ENCODE data around the gene SNX19. TPM values are rescaled to one million over a fixed set of nuclear protein-coding genes. Genes with fewer than 3 reads are reported as not detected.

Gene SNX19
- total RNA-seq, 1 experiment from 2014 or later = 34.4 TPM

GRCh38 chr11:130830566-130830965 lies 85.7 kb downstream of the SNX19 start:
- H3K27me3 Mint-ChIP-seq (ENCODE audit: low read depth) = peaks cover 8% of the 10 kb centered on the region
- Histone ChIP-seq H3K14ac (ENCODE audit: insufficient read depth, low read length) (no peak overlapping the region), H4K91ac (ENCODE audit: insufficient read length, low read depth, low read length) (no peak overlapping the region), H2AFZ (ENCODE audit: low read length) (no peak overlapping the region), H3K56ac (ENCODE audit: insufficient read length, low read depth, low read length) (no peak overlapping the region), H3K4ac (ENCODE audit: low read depth, low read length) (no peak overlapping the region), H3K18ac (ENCODE audit: insufficient read length, low read depth, low read length) (no peak overlapping the region), H3K4me1 (ENCODE audit: insufficient read depth, low read length) (no peaks in the 10 kb centered on the region), H3K23ac (ENCODE audit: insufficient read length, low read depth, low read length) (no peak overlapping the region), H2BK5ac (ENCODE audit: insufficient read length, low read length) (no peak overlapping the region), H3K79me1 (ENCODE audit: insufficient read depth, low read depth, low read length, poor library complexity, severe bottlenecking) (no peaks in the 10 kb centered on the region), H3K79me2 (ENCODE audit: insufficient read depth, low read length) (no peaks in the 10 kb centered on the region), H4K8ac (replicated peaks; ENCODE audit: insufficient read length, low read depth, low read length) (no peak overlapping the region), H3K4me2 (ENCODE audit: insufficient read depth, insufficient read length, low read length) (no peak overlapping the region), H3K9ac (ENCODE audit: extremely low read depth, insufficient read length, low read length) (no peak overlapping the region), H2AK5ac (ENCODE audit: insufficient read length, low read length) (no peak overlapping the region), H3T11ph (ENCODE audit: low read length) (no peak overlapping the region), H3K9me3 (ENCODE audit: control insufficient read depth, low read depth, low read length) (no peaks in the 10 kb centered on the region), H3K27ac (ENCODE audit: insufficient read length, low read depth, low read length) (no peak overlapping the region), H3K27me3 (ENCODE audit: insufficient read depth, low read length) (no peaks in the 10 kb centered on the region), H4K5ac (ENCODE audit: insufficient read length, low read depth, low read length) (no peak overlapping the region), H4K20me1 (ENCODE audit: control insufficient read depth, insufficient read depth, insufficient read length) (no peaks in the 10 kb centered on the region), H2BK15ac (ENCODE audit: low read depth, low read length) (no peak overlapping the region), H3K23me2 (ENCODE audit: insufficient read length, low read depth, low read length, poor library complexity, severe bottlenecking) (no peaks in the 10 kb centered on the region), H2BK20ac (ENCODE audit: low read depth, low read length, poor library complexity, severe bottlenecking) (no peak overlapping the region), H2BK12ac (ENCODE audit: insufficient read length, low read depth, low read length) (no peak overlapping the region), H2BK120ac (ENCODE audit: low read depth, low read length, poor library complexity, severe bottlenecking) (no peak overlapping the region)
- no peak overlapping the region; a peak in 1 of 7 replicates for H3K27ac Mint-ChIP-seq
- no peak for DNase-seq
- no peak for TF ChIP-seq CTCF (conservative IDR thresholded peaks at IDR 0.05)
- H3K4me3 Mint-ChIP-seq = no peak overlapping the region
- H3K4me1 Mint-ChIP-seq = peaks cover 6 to 10% of the 10 kb centered on the region in 2 experiments; a peak in 3 of 4 replicates
- no peaks in the 10 kb centered on the region for H3K36me3 Mint-ChIP-seq (ENCODE audit: insufficient read depth in 1 of 3, low read depth in 3 of 3)
- WGBS (ENCODE audit: extremely low coverage, insufficient read length, low lambda C conversion rate) = no CpG with 5 or more reads among the region's 6 CpGs
- no peaks in the 10 kb centered on the region for H3K9me3 Mint-ChIP-seq

Measured in H9 (cell line).